ENCODE results near the gene RHBDF1. TPM values are rescaled to one million over a fixed set of nuclear protein-coding genes. Genes with fewer than 3 reads are reported as not detected.
A peak's percentile ranks its signal among the peaks of the same experiment; 100 is the strongest.

Gene RHBDF1
- total RNA-seq, 8 experiments from 2014 or later: 2.5 to 22.4 (median 14.1) TPM

GRCh38 chr16:88613-89012 is 16.2 kb upstream of the RHBDF1 start:
- in situ Hi-C loops (cut with MboI; ENCODE audit: low pct_unique_long_range_greater_than_20kb in 2 of 9, low sequenced_read_pairs in 9 of 9, unreplicated experiment in 9 of 9): no loop called here
- 80 to 100% (median 98%) methylated on average over 2 to 7 of the region's 14 CpGs; no CpG with 5 or more reads in 4 of the 10 experiments for WGBS, 10 experiments
- no peaks in the 10 kb centered on the region for H3K4me1 ChIP-seq (replicated peaks in 1 of 2)
- no peak overlapping the region for H3K4me3 ChIP-seq
- no peak for ATAC-seq (replicated peaks in 6 of 8)
- no peak overlapping the region for H3K27ac ChIP-seq

DNA sequence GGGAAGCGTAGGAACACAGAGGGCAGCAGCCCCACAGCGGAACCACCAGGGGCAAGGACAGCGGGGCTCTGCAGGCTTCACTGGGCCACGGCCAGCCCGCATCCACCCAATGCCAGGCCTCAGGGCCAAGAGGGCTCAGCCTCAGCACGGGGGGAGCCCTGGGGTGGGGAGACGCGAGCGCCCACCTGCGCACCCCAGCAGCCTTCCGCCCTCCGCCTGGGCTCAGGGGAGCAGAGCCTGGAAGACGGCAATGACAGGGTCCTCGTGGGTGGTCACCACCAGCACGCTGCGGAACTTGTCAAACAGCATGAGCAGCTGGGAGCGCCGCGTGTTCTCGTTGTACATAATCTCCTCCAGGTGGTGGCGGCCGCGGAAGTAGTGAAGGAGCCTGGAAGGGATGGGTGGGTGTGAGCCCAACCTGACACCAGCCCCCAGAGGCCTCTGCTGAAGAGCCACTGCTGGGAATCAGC is 14.1 kb upstream of the RHBDF1 start:
- Histone ChIP-seq H3K4me3 (no peak overlapping the region), H3K4me1 (replicated peaks in 1 of 2) (no peaks in the 10 kb centered on the region), H3K27ac (no peak overlapping the region)
- ATAC-seq (replicated peaks in 6 of 8): peak in 2 of 8 experiments; percentile 10 to 11
- 92% methylated on average over 2 of the region's 23 CpGs; no CpG with 5 or more reads in 9 of the 10 experiments for WGBS, 10 experiments
- in situ Hi-C loops (cut with MboI; ENCODE audit: low pct_unique_long_range_greater_than_20kb in 2 of 9, low sequenced_read_pairs in 9 of 9, unreplicated experiment in 9 of 9): no loop called here

GRCh38 chr16:85865-86264 is 13.4 kb upstream of the RHBDF1 start:
- no peaks in the 10 kb centered on the region for H3K4me1 ChIP-seq (replicated peaks in 1 of 2)
- no peak overlapping the region for H3K4me3 ChIP-seq
- ATAC-seq (replicated peaks in 6 of 8): no peak
- in situ Hi-C loops (cut with MboI; ENCODE audit: low pct_unique_long_range_greater_than_20kb in 2 of 9, low sequenced_read_pairs in 9 of 9, unreplicated experiment in 9 of 9): no loop called here
- no peak overlapping the region for H3K27ac ChIP-seq
- 53 to 100% (median 62%) methylated on average over 1 to 3 of the region's 9 CpGs; no CpG with 5 or more reads in 5 of the 10 experiments for WGBS, 10 experiments

DNA sequence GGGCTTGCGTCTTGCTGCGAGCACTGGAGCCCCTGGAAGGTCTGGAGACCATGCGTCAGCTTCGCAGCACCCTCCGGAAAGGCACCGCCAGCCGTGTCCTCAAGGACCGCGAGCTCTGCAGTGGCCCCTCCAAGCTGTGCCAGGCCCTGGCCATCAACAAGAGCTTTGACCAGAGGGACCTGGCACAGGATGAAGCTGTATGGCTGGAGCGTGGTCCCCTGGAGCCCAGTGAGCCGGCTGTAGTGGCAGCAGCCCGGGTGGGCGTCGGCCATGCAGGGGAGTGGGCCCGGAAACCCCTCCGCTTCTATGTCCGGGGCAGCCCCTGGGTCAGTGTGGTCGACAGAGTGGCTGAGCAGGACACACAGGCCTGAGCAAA is 13.0 kb upstream of the RHBDF1 start:
- Histone ChIP-seq H3K27ac (no peak overlapping the region), H3K4me1 (replicated peaks in 1 of 2) (no peaks in the 10 kb centered on the region), H3K4me3 (no peak overlapping the region)
- ATAC-seq (replicated peaks in 6 of 8): peak in 3 of 8 experiments; percentile 1 to 15 (median 11)
- 86 to 100% (median 87%) methylated on average over 1 to 6 of the region's 18 CpGs; no CpG with 5 or more reads in 7 of the 10 experiments for WGBS, 10 experiments
- in situ Hi-C loops (cut with MboI; ENCODE audit: low pct_unique_long_range_greater_than_20kb in 2 of 9, low sequenced_read_pairs in 9 of 9, unreplicated experiment in 9 of 9): no loop called here

DNA sequence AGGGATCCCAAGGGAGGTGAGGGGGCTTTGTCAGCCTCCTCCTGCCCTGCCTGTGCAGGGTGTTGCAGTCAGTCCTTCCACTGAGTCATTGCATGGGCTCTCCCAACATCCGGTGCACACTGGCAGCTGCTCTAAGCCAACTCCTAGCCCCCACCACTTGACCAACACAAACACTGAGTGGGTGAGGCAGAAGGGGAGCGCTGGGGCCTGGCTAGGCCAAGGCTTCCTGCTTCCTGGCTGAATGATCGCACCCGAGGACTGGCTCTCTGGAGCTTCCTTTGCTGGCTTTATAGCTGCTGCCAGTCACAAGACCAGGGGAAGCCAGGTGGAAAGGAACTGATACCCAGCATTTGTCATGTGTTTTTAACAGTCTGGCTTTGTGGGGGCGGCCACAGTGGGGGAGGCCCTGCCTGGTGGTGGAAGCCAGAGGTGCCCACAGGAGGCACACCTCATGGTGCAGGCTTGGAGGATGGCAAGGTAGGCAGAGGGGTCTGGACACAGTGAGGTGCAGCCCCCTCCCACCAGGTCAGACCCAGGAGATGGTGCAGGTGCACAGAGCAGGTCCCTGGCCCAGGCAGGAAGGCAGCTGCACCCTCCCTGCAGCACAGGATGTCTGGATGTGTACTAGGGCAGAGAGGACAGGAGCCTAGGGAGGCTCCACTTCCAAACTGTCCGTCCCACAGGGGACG is 12.4 kb upstream of the RHBDF1 start:
- no peak overlapping the region for H3K4me3 ChIP-seq
- in situ Hi-C loops (cut with MboI; ENCODE audit: low pct_unique_long_range_greater_than_20kb in 2 of 9, low sequenced_read_pairs in 9 of 9, unreplicated experiment in 9 of 9): no loop called here

GRCh38 chr16:83781-84615 is 11.6 kb upstream of the RHBDF1 start:
- in situ Hi-C loops (cut with MboI; ENCODE audit: low pct_unique_long_range_greater_than_20kb in 2 of 9, low sequenced_read_pairs in 9 of 9, unreplicated experiment in 9 of 9): no loop called here

More for the DNA sequence above, 12.4 kb upstream of the RHBDF1 start:
- 0 to 100% (median 74%) methylated on average over 1 to 4 of the region's 7 CpGs; no CpG with 5 or more reads in 6 of the 10 experiments for WGBS, 10 experiments
- no peaks in the 10 kb centered on the region for H3K4me1 ChIP-seq (replicated peaks in 1 of 2)
- peak; percentile 12 to 71 (median 46) for ATAC-seq (replicated peaks in 6 of 8)
- no peak overlapping the region for H3K27ac ChIP-seq

DNA sequence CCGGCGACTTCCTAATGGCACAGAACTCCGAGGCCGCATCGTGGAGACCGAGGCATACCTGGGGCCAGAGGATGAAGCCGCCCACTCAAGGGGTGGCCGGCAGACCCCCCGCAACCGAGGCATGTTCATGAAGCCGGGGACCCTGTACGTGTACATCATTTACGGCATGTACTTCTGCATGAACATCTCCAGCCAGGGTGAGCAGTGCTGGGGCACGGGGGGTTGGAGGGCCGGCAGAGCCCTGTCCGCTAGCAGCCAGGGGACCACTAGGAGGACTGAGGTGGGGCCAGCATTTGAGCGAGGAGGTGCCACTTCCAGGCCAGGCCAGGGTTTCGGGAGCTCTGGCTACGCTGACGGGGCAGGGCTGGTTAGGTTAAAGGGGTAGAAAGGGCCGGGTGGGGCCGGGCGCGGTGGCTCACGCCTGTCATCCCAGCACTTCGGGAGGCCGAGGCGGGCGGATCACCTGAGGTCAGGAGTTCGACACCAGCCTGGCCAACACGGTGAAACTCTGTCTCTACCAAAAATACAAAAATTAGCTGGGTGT is 10.7 kb upstream of the RHBDF1 start:
- Histone ChIP-seq H3K27ac (no peak overlapping the region), H3K4me3 (no peak overlapping the region), H3K4me1 (replicated peaks in 1 of 2) (peaks cover 4 to 5% of the 10 kb centered on the region in 2 donors)
- WGBS, 10 experiments: no CpG with 5 or more reads among the region's 31 CpGs
- ATAC-seq (replicated peaks in 6 of 8): no peak
- in situ Hi-C loops (cut with MboI; ENCODE audit: low pct_unique_long_range_greater_than_20kb in 2 of 9, low sequenced_read_pairs in 9 of 9, unreplicated experiment in 9 of 9): no loop called here

More at GRCh38 chr16:83781-84615, 11.6 kb upstream of the RHBDF1 start:
- no peak overlapping the region for H3K27ac ChIP-seq
- WGBS, 10 experiments: 72 to 100% (median 77%) methylated on average over 2 to 14 of the region's 21 CpGs; no CpG with 5 or more reads in 4 of the 10 experiments
- no peak overlapping the region for H3K4me3 ChIP-seq
- peaks cover 0 to under 1% of the 10 kb centered on the region in 2 donors for H3K4me1 ChIP-seq (replicated peaks in 1 of 2)
- peak in 1 of 8 experiments; percentile 7 for ATAC-seq (replicated peaks in 6 of 8)

DNA sequence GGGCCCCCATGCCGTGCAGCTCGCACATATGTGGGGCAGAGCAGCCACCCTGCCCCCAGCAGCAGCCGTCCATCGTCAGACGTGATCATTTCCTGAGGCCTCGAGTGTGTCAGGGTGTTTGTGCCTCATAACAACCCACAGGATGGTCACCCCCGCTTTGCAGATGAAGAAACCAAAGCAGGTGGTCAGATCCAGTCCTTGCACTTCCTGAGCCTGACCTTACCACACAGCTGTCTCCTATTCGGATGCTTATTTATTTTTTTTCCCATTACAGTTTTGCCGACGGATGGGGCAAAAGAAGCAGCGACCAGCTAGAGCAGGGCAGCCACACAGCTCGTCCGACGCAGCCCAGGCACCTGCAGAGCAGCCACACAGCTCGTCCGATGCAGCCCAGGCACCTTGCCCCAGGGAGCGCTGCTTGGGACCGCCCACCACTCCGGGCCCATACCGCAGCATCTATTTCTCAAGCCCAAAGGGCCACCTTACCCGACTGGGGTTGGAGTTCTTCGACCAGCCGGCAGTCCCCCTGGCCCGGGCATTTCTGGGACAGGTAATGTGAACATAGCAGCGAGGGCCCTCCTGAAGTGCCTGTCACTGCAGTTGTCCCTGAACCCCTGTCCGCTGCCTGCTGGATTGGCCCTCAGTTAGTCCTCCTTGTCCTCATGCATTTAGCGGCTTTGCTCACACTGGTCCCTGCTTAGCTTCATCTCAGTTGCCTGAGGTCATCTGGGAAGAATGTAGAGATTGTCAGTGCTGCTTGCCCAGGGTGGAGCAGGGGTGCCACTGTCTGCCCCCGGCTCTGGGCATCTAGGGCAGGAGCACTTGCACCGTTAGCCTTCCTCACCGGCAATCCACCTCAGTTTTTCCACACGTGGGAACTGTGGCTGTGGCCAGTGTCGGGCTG is 7.0 kb upstream of the RHBDF1 start:
- no peak overlapping the region for H3K27ac ChIP-seq
- H3K4me1 ChIP-seq (replicated peaks in 1 of 2): peaks cover 33 to 37% of the 10 kb centered on the region in 2 donors
- in situ Hi-C loops (cut with MboI; ENCODE audit: low pct_unique_long_range_greater_than_20kb in 2 of 9, low sequenced_read_pairs in 9 of 9, unreplicated experiment in 9 of 9): no loop called here
- WGBS, 10 experiments: 74 to 100% (median 87%) methylated on average over 2 to 12 of the region's 32 CpGs; no CpG with 5 or more reads in 6 of the 10 experiments
- no peak for ATAC-seq (replicated peaks in 6 of 8)
- peak overlapping the region in 1 of 5 donors; percentile 86 for H3K4me3 ChIP-seq

DNA sequence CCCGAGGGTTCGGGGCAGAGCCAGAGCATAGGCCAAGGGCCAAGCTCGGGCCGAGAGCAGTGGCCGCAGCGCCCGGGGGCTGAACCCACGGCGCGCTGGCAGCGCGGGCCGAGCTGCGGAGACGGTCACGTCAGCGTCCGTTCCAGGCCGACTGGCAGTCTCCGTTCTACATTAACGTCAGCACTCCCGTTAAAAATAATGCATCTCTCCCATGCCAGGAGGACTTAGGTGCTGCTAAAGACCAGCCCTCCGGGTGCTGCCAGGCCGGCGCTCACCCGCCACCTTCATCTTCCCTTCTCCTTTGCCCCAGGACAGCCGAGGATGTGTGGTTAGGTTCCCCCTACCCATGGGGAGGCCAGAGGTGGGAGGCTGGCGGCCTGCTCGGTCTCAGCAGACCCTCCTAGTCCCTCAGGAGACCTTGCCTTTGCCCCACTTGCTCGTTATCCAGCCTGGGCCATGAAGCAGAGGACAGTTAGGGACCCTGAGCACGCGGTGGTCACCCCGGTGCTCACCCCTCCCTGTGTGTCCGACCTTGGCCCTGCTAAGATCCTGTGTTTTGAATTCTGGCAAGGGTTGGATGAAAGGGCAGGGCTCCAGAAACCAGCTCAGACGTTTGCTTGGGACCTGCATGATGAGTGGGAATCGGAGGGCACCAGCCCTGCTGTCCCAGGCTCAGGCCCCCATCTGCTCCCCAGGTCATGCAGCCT is 6.2 kb upstream of the RHBDF1 start:
- WGBS, 10 experiments: 7 to 21% (median 13%) methylated on average over 3 to 9 of the region's 36 CpGs; no CpG with 5 or more reads in 7 of the 10 experiments
- H3K4me1 ChIP-seq (replicated peaks in 1 of 2): peaks cover 41 to 45% of the 10 kb centered on the region in 2 donors
- peak overlapping the region; percentile 64 to 87 for H3K27ac ChIP-seq
- ATAC-seq (replicated peaks in 6 of 8): peak; percentile 1 to 43 (median 18)
- peak overlapping the region; percentile 59 to 98 (median 87) for H3K4me3 ChIP-seq
- in situ Hi-C loops (cut with MboI; ENCODE audit: low pct_unique_long_range_greater_than_20kb in 2 of 9, low sequenced_read_pairs in 9 of 9, unreplicated experiment in 9 of 9): no loop called here

GRCh38 chr16:77807-78443 is 5.5 kb upstream of the RHBDF1 start, which contains the start of gene MPG:
TSS of gene MPG (plus strand) at chr16:78225. CDS start at chr16:78310, 85 bp downstream.
- peak within 1 kb of the TSS; percentile 64 to 87 for H3K27ac ChIP-seq
- ATAC-seq (replicated peaks in 6 of 8): peak; percentile 29 to 82 (median 74)
- 0% methylated on average over 5 of the region's 83 CpGs; no CpG with 5 or more reads in 9 of the 10 experiments for WGBS, 10 experiments
- in situ Hi-C loops (cut with MboI; ENCODE audit: low pct_unique_long_range_greater_than_20kb in 2 of 9, low sequenced_read_pairs in 9 of 9, unreplicated experiment in 9 of 9): no loop called here
- peaks cover 44 to 52% of the 10 kb centered on the region in 2 donors for H3K4me1 ChIP-seq (replicated peaks in 1 of 2)
- H3K4me3 ChIP-seq: peak within 1 kb of the TSS; percentile 59 to 98 (median 87)

- Histone ChIP-seq H3K27ac (peak overlapping the region; percentile 64 to 87), H3K4me1 (replicated peaks in 1 of 2) (peaks cover 48 to 55% of the 10 kb centered on the region in 2 donors), H3K4me3 (peak overlapping the region; percentile 59 to 98 (median 87))
- in situ Hi-C loops (cut with MboI; ENCODE audit: low pct_unique_long_range_greater_than_20kb in 2 of 9, low sequenced_read_pairs in 9 of 9, unreplicated experiment in 9 of 9): no loop called here
- 24 to 55% methylated on average over 5 of the region's 31 CpGs; no CpG with 5 or more reads in 8 of the 10 experiments for WGBS, 10 experiments
- ATAC-seq (replicated peaks in 6 of 8): peak; percentile 35 to 68 (median 54)
Observed at GRCh38 chr16:77273-77806, 4.9 kb upstream of the RHBDF1 start.
